K562 (cell line): ENCODE measurements around the gene DRAXIN. TPM values are rescaled to one million over a fixed set of nuclear protein-coding genes. Genes with fewer than 3 reads are reported as not detected.

Source experiments
- ASH1L ChIP-seq: fragments of 450-650 bp; IDR thresholded peaks from 2 replicates; pipeline ENCODE4 v1.6.1; 2018; ENCODE audit warnings: borderline replicate concordance, mild to moderate bottlenecking, low read depth; ENCODE audit not compliant: partially characterized antibody
- CEBPB ChIP-seq: fragments of 450-650 bp; IDR thresholded peaks from 2 replicates; pipeline ENCODE4 v1.6.1; 2016; ENCODE audit warnings: missing genetic modification characterization, missing compliant biosample characterization
- FOSL1 ChIP-seq: fragments of 200-800 bp; sonication (Bioruptor generic); conservative IDR thresholded peaks from 2 replicates; pipeline ENCODE4 v1.6.1; 2016; ENCODE audit warnings: missing genetic modification characterization, missing compliant biosample characterization
- HNRNPH1 ChIP-seq: fragments of 200-400 bp; formaldehyde crosslinking; optimal IDR thresholded peaks from 2 replicates; pipeline ENCODE3; 2017; ENCODE audit warnings: low read depth, mild to moderate bottlenecking, low read length, moderate library complexity
- KDM5B ChIP-seq: fragments of 200-600 bp; sonication (generic); IDR thresholded peaks from 2 replicates; pipeline ENCODE4 v1.6.1; 2012; ENCODE audit warnings: low read depth, mild to moderate bottlenecking, moderate library complexity, low read length, control low read depth, inconsistent platforms; ENCODE audit not compliant: insufficient replicate concordance
- NFE2 ChIP-seq: IDR thresholded peaks from 2 replicates; pipeline ENCODE4 v1.6.1; 2014; ENCODE audit warnings: antibody characterized with exemption, low read depth
- PHF21A ChIP-seq: fragments of 450-650 bp; IDR thresholded peaks from 2 replicates; pipeline ENCODE4 v1.6.1; 2017; ENCODE audit warnings: low read depth, borderline replicate concordance
- POLR2A ChIP-seq: fragments of 450-650 bp; conservative IDR thresholded peaks from 2 replicates; pipeline ENCODE4 v1.6.1; 2016
- RAD21 ChIP-seq, 2 experiments: fragments of 250-450 bp in 1 of 2; fragments of 450-650 bp in 1 of 2; sonication (Bioruptor Pico) in 1 of 2; formaldehyde crosslinking in 1 of 2; IDR thresholded peaks in 1 of 2; conservative IDR thresholded peaks in 1 of 2; 2 replicates each; pipeline versions ENCODE4 v1.4.0 to v1.8.0; 2020 to 2022; ENCODE audit warnings: mild to moderate bottlenecking in 2 of 2, moderate library complexity in 1 of 2
- SRF ChIP-seq, 2 experiments: fragments of 250-450, 450-650 bp in 1 of 2; sonication (Bioruptor Pico) in 1 of 2; sonication (generic) in 1 of 2; formaldehyde crosslinking; IDR thresholded peaks; 2 replicates each; pipeline versions ENCODE4 v1.5.0 to v1.5.1; 2020 to 2022; ENCODE audit warnings: mild to moderate bottlenecking in 1 of 2, missing genetic modification reagents in 1 of 2
- SUPT5H ChIP-seq: fragments of 450-650 bp; IDR thresholded peaks from 2 replicates; pipeline ENCODE4 v1.6.1; 2016
- TAF7 ChIP-seq: fragments of 450-650 bp; IDR thresholded peaks from 2 replicates; pipeline ENCODE4 v1.6.1; 2016; ENCODE audit warnings: missing genetic modification characterization, missing compliant biosample characterization
- TAF9B ChIP-seq: fragments of 450-650 bp; IDR thresholded peaks from 2 replicates; pipeline ENCODE4 v1.6.1; 2018; ENCODE audit warnings: mild to moderate bottlenecking; ENCODE audit not compliant: partially characterized antibody
- TCF7 ChIP-seq: sonication (generic); IDR thresholded peaks from 2 replicates; pipeline ENCODE4 v1.6.1; 2016; ENCODE audit warnings: antibody characterized with exemption, borderline replicate concordance
- ZNF766 ChIP-seq: fragments of 200-800 bp; sonication (Bioruptor generic); conservative IDR thresholded peaks from 2 replicates; pipeline ENCODE4 v1.6.1; 2016; ENCODE audit warnings: missing genetic modification characterization, missing compliant biosample characterization
- polyA plus RNA-seq, 8 experiments: library from polyadenylated mRNA; depleted of rRNA in 4 of 8; stranded (reverse) in 5 of 8; unstranded in 3 of 8; fragments of >200 nt; fragmentation: Nextera tagmentation in 2 of 8; fragmentation: Illumina TruSeq in 1 of 8; extraction: Ambion mirVana in 2 of 8; extraction: Trizol in 1 of 8; gene quantifications; 2 replicates each; pipeline versions ENCODE4 v1.2.1 to v1.2.3, GENCODE V29; 2011 to 2014; ENCODE audit warnings: inconsistent platforms in 1 of 8, missing spikeins in 1 of 8
- total RNA-seq, 7 experiments: library from RNA; depleted of rRNA in 6 of 7; stranded (reverse); fragments of >200 nt in 6 of 7; fragmentation: Illumina TruSeq in 2 of 7; extraction: Trizol in 2 of 7; gene quantifications; 2 replicates each; pipeline versions ENCODE4 v1.2.1 to v1.2.3, GENCODE V29; 2011 to 2021; ENCODE audit warnings: low replicate concordance in 1 of 7
- TF ChIP-seq, protein P1 (sequence below): fragments of 450-650 bp; formaldehyde crosslinking; IDR thresholded peaks from 2 replicates; pipeline ENCODE4 v1.4.0; 2020; ENCODE audit warnings: mild to moderate bottlenecking
- TF ChIP-seq, protein P2 (sequence below): fragments of 250-450 bp; sonication (Bioruptor Pico); IDR thresholded peaks from 2 replicates; pipeline ENCODE4 v1.8.0; 2021; ENCODE audit warnings: moderate library complexity, mild to moderate bottlenecking, inconsistent platforms
- TF ChIP-seq, protein P3 (sequence below): sonication (generic); formaldehyde crosslinking; IDR thresholded peaks from 2 replicates; pipeline ENCODE4 v1.4.0; 2020; ENCODE audit warnings: mild to moderate bottlenecking, missing genetic modification reagents
- TF ChIP-seq, protein P4 (sequence below): fragments of 450-650 bp; IDR thresholded peaks from 2 replicates; pipeline ENCODE4 v1.6.1; 2016; ENCODE audit warnings: missing biosample characterization, missing genetic modification characterization
- TF ChIP-seq, protein P5 (sequence below): IDR thresholded peaks from 2 replicates; pipeline ENCODE4 v1.6.1; 2016; ENCODE audit warnings: missing genetic modification characterization, missing compliant biosample characterization
- TF ChIP-seq, protein P6 (sequence below): fragments of 450-650 bp; IDR thresholded peaks from 2 replicates; pipeline ENCODE4 v1.6.1; 2017; ENCODE audit warnings: antibody characterized with exemption

The DRAXIN gene
- total and polyA plus RNA-seq, 9 of the 15 experiments (the other 6 are each of a cell fraction or from before 2014, with no cell fraction given): 0.01 to 0.04 (median 0.01) TPM; not detected in 6

DNA sequence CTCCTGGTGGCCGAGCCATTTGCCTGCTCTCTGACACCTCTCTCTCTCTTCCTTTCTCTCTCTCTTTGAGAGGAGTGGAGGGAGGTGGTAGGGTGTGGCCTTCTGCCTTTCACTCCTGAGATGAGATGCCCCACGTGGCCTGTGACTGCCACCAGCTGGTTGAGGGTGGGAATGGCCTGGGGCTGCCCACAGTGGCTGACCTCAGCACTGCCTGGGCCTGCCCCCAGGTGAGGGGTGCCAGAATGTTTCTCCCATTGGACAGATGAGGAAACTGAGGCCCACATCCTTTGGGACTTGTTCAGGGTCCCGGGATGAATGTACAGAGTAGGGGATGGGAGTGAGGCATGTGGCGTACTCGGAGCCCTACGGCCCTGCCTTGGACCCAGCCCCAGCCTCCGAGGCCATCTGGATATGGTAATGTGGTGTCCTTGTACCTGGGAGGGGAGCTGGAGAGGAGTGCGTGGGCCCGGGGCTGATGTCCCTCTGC lies 57.7 kb downstream of the DRAXIN start (continued):
- TF ChIP-seq, protein P1, sequence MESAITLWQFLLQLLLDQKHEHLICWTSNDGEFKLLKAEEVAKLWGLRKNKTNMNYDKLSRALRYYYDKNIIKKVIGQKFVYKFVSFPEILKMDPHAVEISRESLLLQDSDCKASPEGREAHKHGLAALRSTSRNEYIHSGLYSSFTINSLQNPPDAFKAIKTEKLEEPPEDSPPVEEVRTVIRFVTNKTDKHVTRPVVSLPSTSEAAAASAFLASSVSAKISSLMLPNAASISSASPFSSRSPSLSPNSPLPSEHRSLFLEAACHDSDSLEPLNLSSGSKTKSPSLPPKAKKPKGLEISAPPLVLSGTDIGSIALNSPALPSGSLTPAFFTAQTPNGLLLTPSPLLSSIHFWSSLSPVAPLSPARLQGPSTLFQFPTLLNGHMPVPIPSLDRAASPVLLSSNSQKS: no peak
- no peak for TF ChIP-seq ZNF766 (CRISPR knock-in tag)
- TF ChIP-seq, protein P2, sequence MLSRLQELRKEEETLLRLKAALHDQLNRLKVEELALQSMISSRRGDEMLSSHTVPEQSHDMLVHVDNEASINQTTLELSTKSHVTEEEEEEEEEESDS: no peak
- TF ChIP-seq, protein P3, sequence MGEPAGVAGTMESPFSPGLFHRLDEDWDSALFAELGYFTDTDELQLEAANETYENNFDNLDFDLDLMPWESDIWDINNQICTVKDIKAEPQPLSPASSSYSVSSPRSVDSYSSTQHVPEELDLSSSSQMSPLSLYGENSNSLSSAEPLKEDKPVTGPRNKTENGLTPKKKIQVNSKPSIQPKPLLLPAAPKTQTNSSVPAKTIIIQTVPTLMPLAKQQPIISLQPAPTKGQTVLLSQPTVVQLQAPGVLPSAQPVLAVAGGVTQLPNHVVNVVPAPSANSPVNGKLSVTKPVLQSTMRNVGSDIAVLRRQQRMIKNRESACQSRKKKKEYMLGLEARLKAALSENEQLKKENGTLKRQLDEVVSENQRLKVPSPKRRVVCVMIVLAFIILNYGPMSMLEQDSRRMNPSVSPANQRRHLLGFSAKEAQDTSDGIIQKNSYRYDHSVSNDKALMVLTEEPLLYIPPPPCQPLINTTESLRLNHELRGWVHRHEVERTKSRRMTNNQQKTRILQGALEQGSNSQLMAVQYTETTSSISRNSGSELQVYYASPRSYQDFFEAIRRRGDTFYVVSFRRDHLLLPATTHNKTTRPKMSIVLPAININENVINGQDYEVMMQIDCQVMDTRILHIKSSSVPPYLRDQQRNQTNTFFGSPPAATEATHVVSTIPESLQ (CRISPR knock-in tag): no peak
- TF ChIP-seq SUPT5H: no peak
- TF ChIP-seq KDM5B: no peak
- TF ChIP-seq, protein P4, sequence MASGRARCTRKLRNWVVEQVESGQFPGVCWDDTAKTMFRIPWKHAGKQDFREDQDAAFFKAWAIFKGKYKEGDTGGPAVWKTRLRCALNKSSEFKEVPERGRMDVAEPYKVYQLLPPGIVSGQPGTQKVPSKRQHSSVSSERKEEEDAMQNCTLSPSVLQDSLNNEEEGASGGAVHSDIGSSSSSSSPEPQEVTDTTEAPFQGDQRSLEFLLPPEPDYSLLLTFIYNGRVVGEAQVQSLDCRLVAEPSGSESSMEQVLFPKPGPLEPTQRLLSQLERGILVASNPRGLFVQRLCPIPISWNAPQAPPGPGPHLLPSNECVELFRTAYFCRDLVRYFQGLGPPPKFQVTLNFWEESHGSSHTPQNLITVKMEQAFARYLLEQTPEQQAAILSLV: no peak
- TF ChIP-seq TAF7 (tag): no peak
- TF ChIP-seq FOSL1 (tag): no peak
- no peak for TF ChIP-seq TAF9B
- TF ChIP-seq HNRNPH1: no peak
- no peak for TF ChIP-seq SRF (CRISPR knock-in tag; IDR thresholded peaks at IDR 0.05)
- TF ChIP-seq ASH1L: no peak
- no peak for TF ChIP-seq POLR2A
- TF ChIP-seq NFE2: 0 out of 2 replicates have a peak, but pooled peaks have one; percentile 25
- TF ChIP-seq, protein P5, sequence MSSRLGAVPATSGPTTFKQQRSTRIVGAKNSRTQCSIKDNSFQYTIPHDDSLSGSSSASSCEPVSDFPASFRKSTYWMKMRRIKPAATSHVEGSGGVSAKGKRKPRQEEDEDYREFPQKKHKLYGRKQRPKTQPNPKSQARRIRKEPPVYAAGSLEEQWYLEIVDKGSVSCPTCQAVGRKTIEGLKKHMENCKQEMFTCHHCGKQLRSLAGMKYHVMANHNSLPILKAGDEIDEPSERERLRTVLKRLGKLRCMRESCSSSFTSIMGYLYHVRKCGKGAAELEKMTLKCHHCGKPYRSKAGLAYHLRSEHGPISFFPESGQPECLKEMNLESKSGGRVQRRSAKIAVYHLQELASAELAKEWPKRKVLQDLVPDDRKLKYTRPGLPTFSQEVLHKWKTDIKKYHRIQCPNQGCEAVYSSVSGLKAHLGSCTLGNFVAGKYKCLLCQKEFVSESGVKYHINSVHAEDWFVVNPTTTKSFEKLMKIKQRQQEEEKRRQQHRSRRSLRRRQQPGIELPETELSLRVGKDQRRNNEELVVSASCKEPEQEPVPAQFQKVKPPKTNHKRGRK: no peak
- peak; percentile 94 to 96 for TF ChIP-seq RAD21 (CRISPR knock-in tag; conservative IDR thresholded peaks at IDR 0.05 in 1 of 2, IDR thresholded peaks at IDR 0.05 in 1 of 2)
- no peak for TF ChIP-seq TCF7
- no peak for TF ChIP-seq PHF21A
- no peak for TF ChIP-seq CEBPB (tag)
- TF ChIP-seq, protein P6, sequence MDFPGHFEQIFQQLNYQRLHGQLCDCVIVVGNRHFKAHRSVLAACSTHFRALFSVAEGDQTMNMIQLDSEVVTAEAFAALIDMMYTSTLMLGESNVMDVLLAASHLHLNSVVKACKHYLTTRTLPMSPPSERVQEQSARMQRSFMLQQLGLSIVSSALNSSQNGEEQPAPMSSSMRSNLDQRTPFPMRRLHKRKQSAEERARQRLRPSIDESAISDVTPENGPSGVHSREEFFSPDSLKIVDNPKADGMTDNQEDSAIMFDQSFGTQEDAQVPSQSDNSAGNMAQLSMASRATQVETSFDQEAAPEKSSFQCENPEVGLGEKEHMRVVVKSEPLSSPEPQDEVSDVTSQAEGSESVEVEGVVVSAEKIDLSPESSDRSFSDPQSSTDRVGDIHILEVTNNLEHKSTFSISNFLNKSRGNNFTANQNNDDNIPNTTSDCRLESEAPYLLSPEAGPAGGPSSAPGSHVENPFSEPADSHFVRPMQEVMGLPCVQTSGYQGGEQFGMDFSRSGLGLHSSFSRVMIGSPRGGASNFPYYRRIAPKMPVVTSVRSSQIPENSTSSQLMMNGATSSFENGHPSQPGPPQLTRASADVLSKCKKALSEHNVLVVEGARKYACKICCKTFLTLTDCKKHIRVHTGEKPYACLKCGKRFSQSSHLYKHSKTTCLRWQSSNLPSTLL: no peak
